HCT116 (cell line): ENCODE measurements around the gene PRTG.

ENCODE experiments used
- CBX3 ChIP-seq: IDR thresholded peaks from 2 replicates; pipeline ENCODE4 v1.6.1; 2012; ENCODE audit warnings: low read depth
- CTCF ChIP-seq, 3 experiments: fragments of 200-600 bp in 1 of 3; sonication (generic) in 1 of 3; IDR thresholded peaks in 2 of 3; conservative IDR thresholded peaks in 1 of 3; 2 replicates each; pipeline ENCODE4 v1.5.1; 2012 to 2017; ENCODE audit warnings: low read depth in 2 of 3, low read length in 2 of 3, antibody characterized with exemption in 1 of 3, borderline replicate concordance in 1 of 3, control low read depth in 1 of 3, mild to moderate bottlenecking in 1 of 3, mixed read lengths in 1 of 3, mixed run types in 1 of 3, moderate library complexity in 1 of 3; ENCODE audit not compliant: insufficient read depth in 1 of 3
- EZH2 ChIP-seq: fragments of 200-600 bp; sonication (generic); IDR thresholded peaks from 2 replicates; pipeline ENCODE4 v1.6.1; 2017; ENCODE audit warnings: antibody characterized with exemption, mixed run types

GRCh38 chr15:55676507-55676906, 66.4 kb downstream of the PRTG start:
- TF ChIP-seq CTCF (IDR thresholded peaks at IDR 0.05 in 2 of 3, conservative IDR thresholded peaks at IDR 0.05 in 1 of 3; ENCODE audit: borderline replicate concordance in 1 of 3, insufficient read depth in 1 of 3, low read depth in 2 of 3, low read length in 2 of 3) (no peak), CBX3 (no peak), EZH2 (no peak)
